ENCODE measurements around the gene FRS3. TPM values are rescaled to one million over a fixed set of nuclear protein-coding genes. Genes with fewer than 3 reads are reported as not detected.
"Not testable (repeated sequence)": the region's sequence is repeated elsewhere in the genome, so short reads cannot be mapped to it uniquely, and the experiment has no call there.

FRS3 gene, protein sequence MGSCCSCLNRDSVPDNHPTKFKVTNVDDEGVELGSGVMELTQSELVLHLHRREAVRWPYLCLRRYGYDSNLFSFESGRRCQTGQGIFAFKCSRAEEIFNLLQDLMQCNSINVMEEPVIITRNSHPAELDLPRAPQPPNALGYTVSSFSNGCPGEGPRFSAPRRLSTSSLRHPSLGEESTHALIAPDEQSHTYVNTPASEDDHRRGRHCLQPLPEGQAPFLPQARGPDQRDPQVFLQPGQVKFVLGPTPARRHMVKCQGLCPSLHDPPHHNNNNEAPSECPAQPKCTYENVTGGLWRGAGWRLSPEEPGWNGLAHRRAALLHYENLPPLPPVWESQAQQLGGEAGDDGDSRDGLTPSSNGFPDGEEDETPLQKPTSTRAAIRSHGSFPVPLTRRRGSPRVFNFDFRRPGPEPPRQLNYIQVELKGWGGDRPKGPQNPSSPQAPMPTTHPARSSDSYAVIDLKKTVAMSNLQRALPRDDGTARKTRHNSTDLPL
- polyA plus RNA-seq (ENCODE audit: insufficient read length): 6.3 TPM

GRCh38 chr6:41779788-41780550 is at the start of gene FRS3:
Gene FRS3, minus strand, starts transcription at chr6:41779900. Its CDS starts 2,913 bp downstream, at chr6:41776987.
- DNase-seq (ENCODE audit: low read depth): peak; percentile 87

DNA sequence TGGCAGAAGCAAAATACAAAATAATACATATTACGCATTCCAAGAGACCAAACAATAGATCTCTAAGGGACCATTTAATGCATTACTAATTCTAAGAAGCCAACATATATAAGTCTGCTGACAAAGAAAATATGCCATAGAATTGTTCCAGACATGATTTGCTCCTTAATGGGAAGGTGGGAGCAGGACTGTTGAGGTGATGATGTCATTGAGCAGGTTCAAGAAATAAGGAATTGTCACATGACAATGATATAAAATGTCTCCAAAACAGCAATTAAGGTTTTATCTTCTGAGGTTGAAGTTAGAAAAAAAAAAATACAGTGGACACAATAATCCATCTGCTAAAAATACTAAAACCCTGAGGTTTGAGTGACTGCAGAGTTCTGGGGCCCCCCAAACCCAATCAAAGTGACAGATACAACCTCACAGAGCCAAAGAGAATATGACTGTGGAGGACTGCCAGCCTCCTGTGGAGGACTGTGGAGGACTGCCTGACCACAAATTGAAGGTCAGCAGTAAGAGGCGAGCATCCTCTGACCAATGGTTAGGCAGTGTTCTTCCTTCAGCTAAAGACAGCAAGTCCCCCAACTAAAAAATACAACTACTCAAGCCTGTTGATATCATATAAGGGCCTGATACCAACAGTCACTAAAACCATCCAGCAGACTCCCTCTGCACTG is 46.8 kb upstream of the FRS3 start:
- DNase-seq (ENCODE audit: low read depth): no peak

GRCh38 chr6:41824571-41825569 is 45.2 kb upstream of the FRS3 start:
- DNase-seq (ENCODE audit: low read depth): no peak

GRCh38 chr6:41823178-41823577 is 43.5 kb upstream of the FRS3 start:
- no peak for DNase-seq (ENCODE audit: low read depth)

GRCh38 chr6:41822021-41822420 is 42.3 kb upstream of the FRS3 start:
- no peak for DNase-seq (ENCODE audit: low read depth)

GRCh38 chr6:41821266-41821665 is 41.6 kb upstream of the FRS3 start:
- no peak for DNase-seq (ENCODE audit: low read depth)

- DNase-seq (ENCODE audit: low read depth): no peak
Measured at GRCh38 chr6:41818271-41819054, 38.8 kb upstream of the FRS3 start.

GRCh38 chr6:41815587-41815986 is 35.9 kb upstream of the FRS3 start:
- no peak for DNase-seq (ENCODE audit: low read depth)

DNA sequence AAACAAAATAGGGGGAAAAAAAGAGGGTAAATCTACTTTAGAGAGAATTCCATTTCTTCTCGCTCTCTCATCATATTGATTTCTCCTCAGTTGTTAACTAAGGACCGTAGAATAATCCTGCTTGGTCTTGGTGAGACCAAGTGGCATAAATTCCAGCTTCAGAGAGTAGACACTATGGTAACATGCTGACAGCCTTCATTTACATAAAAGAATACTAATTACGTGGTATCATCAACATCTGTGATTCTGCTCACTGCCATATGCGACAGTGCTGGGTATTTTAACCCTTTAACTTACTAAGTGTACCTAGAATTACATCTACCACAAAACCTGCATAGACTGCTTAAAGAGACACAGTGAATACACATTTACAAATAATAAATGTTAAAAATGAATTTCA is 34.9 kb upstream of the FRS3 start:
- no peak for DNase-seq (ENCODE audit: low read depth)

GRCh38 chr6:41813956-41814355 is 34.3 kb upstream of the FRS3 start:
- no peak for DNase-seq (ENCODE audit: low read depth)

DNA sequence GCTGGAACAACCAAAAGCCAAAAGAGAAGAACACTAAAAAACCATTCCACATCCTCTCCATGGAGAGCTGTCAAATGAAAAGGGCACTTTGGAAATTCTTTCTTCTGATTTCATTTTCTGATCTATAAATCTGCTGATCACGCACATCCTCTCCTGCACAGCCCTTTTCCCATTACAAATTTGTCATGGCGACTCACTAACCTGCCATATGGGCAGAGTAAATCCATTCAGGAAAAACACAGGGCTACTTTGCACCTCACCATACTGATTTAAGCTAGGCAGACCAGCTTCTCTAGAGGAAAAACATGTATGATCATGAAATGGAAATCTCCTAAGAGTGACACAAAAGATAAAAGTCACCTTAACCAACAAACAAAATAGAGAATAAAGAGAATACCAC is 33.8 kb upstream of the FRS3 start:
- no peak for DNase-seq (ENCODE audit: low read depth)

DNA sequence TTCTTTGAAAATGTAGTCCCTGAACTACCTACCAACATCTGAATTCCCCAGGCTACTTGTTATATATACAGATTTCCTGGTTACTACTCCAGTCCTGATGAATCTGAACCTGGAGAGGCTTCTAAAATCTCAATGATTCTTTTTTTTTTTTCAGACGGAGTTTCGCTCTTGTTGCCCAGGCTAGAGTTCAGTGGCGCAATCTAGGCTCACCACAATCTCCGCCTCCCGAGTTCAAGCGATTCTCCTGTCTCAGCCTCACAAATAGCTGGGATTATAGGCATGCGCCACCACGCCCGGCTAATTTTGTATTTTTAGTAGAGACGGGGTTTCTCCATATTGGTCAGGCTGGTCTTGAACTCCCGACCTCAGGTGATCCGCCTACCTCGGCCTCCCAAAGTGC is 32.2 kb upstream of the FRS3 start:
- not testable (repeated sequence) for DNase-seq (ENCODE audit: low read depth)

- no peak for DNase-seq (ENCODE audit: low read depth)
Measured at GRCh38 chr6:41811095-41811494, 31.4 kb upstream of the FRS3 start.

- no peak for DNase-seq (ENCODE audit: low read depth)
Measured at GRCh38 chr6:41805830-41806774, 26.4 kb upstream of the FRS3 start.

DNA sequence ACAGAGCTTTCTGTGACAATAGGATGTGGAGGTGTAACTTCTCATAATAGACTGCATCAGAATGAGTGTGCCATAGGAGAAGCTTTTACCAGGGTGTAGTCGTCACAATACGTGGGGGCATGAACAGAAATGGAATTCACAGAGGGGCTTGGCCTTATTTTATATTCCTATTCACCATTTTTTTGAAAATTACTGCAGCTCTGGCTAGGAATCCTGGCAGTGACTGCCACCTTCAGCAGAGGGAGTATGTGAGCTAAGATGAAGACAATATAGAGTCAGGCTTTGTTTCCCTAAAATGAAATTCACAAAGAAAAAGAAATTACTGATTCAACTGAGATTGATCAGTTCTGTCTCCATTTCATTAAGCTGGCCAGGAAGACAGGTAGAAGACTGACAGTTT is 21.7 kb upstream of the FRS3 start:
- no peak for DNase-seq (ENCODE audit: low read depth)

DNA sequence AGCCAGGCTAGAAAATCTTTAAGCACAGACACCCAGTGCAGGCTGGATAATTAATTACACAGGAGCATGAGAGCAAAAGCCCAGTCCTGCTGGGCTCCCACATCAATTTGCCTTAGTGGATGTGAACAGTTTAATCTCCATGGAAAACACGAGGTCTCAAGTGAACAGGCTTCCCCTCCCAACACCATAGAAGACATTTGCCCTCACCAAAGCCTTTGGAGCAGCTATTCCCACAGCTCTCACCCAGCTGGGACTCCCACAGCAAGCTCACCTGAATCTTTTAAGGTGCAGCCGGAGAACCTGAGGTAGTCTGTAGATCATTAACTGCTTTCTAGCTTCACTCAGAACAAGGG is 19.8 kb upstream of the FRS3 start:
- DNase-seq (ENCODE audit: low read depth): no peak

GRCh38 chr6:41798901-41799558 is 19.3 kb upstream of the FRS3 start:
- DNase-seq (ENCODE audit: low read depth): no peak

GRCh38 chr6:41796474-41796873 is 16.8 kb upstream of the FRS3 start:
- DNase-seq (ENCODE audit: low read depth): no peak

DNA sequence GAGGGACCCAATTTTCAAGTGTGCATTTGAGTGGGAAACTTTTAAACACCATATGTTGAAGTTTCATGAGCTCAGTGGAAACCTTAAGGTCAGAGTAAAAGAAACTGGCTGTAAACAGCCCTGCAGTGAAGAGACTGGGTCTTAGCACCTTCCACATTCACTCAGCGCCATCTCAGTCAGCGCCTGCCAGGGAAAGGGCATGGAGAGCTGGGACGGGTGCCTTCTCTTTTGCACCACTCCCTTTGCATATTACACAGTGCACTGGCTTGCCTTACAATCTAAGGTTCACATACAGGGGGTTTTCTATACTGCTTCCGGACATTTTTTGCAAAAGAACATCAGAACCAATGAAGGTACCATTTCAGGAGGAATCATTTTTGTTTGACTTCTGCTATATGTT is 12.3 kb upstream of the FRS3 start:
- DNase-seq (ENCODE audit: low read depth): no peak

All from forelimb muscle (tissue), 1 donor.